Ovary (tissue), 9 donors: ENCODE data around the gene SORCS2. TPM values are rescaled to one million over a fixed set of nuclear protein-coding genes. Genes with fewer than 3 reads are reported as not detected.

Experiments
- DNase-seq, 5 donors: peaks; one replicate each; pipeline ENCODE4 v3.0.0-alpha.2; 2019 to 2020
- H3K27ac ChIP-seq, 2 donors: fragments of 200-600 bp; one replicate each; pipeline versions ENCODE4 v1.5.1 to v1.8.0; 2019 to 2022
- H3K27me3 ChIP-seq: fragments of 200-600 bp; one replicate; pipeline ENCODE4 v1.8.0; 2022
- H3K36me3 ChIP-seq: fragments of 200-600 bp; sonication (generic); one replicate; pipeline ENCODE4 v1.5.1; 2019
- H3K4me1 ChIP-seq: one replicate; pipeline ENCODE4 v1.8.1; 2013; ENCODE audit warnings: mild to moderate bottlenecking, moderate library complexity; ENCODE audit not compliant: insufficient read depth
- H3K4me3 ChIP-seq: fragments of 200-600 bp; sonication (generic); one replicate; pipeline ENCODE4 v1.5.1; 2017
- H3K9me3 ChIP-seq, 2 donors: fragments of 200-600 bp in 1 of 2; sonication (generic) in 1 of 2; one replicate each; pipeline versions ENCODE4 v1.5.1 to v1.8.1; 2013 to 2019; ENCODE audit warnings: mild to moderate bottlenecking in 1 of 2, moderate library complexity in 1 of 2
- EP300 ChIP-seq: sonication (generic); formaldehyde crosslinking; IDR thresholded peaks from one replicate; pipeline ENCODE4 v1.6.1; 2017; ENCODE audit warnings: antibody characterized with exemption
- POLR2A ChIP-seq: fragments of 450-650 bp; IDR thresholded peaks from one replicate; pipeline ENCODE4 v1.6.1; 2017; ENCODE audit warnings: antibody characterized with exemption, mild to moderate bottlenecking, moderate library complexity
- WGBS, 3 donors: extraction: QIAGEN DNeasy Blood & Tissue Kit in 1 of 3; methylation state at CpG; one replicate each; pipeline versions ENCODE4 v1.1.5 to v1.1.7; 2013 to 2017; 5-methylcytosine and 5-hydroxymethylcytosine counted together
- intact Hi-C, 4 donors: fragments of 100-400 bp; cut with DNase I; formaldehyde crosslinking; loops; one replicate each; pipeline versions ENCODE4 v1.11.0 to v1.15.1; 2022 to 2023
- polyA plus RNA-seq, 2 donors: library from polyadenylated mRNA; stranded (reverse); fragments of 200-250 nt in 1 of 2; fragments of 350-450 nt in 1 of 2; fragmentation: Illumina TruSeq in 1 of 2; extraction: RNeasy Lipid Tissue Mini Kit (QIAGEN cat#74804) in 1 of 2; gene quantifications; one replicate each; pipeline ENCODE4 v1.2.3, GENCODE V29; 2013 to 2014
- total RNA-seq, 7 donors: library from RNA; depleted of rRNA in 2 of 7; stranded (reverse); fragments of >200 nt in 2 of 7; fragmentation: NEBNext Ultra II Directional in 3 of 7; extraction: Animal tissue kit (Norgen Biotek cat#: 25700) in 3 of 7; gene quantifications; one replicate each; pipeline versions ENCODE4 v1.1.0 to v1.2.4, GENCODE V29; 2016 to 2023
- TF ChIP-seq, protein P1 (sequence below), 3 donors: fragments of 450-650 bp in 2 of 3; fragments of 200-600 bp in 1 of 3; IDR thresholded peaks; one replicate each; pipeline versions ENCODE4 v1.5.1 to v1.8.0; 2016 to 2022; ENCODE audit warnings: antibody characterized with exemption in 3 of 3, mild to moderate bottlenecking in 1 of 3
- donor health status: DM: no; HTN: no; CAD: no; lungs with moderate emphysema.
- donor health status: DM: no; HTN: no; CAD: no.
- donor health status: Bipolar disorder and iron deficiency.
- donor health status: DM: yes; HTN: yes; CAD: no.
- donor health status: DM: no; HTN: no; CAD: no.
- donor health status: DM: yes; HTN: yes; CAD: no.

The SORCS2 gene
- total and polyA plus RNA-seq, 9 donors: 0.60 to 23.9 (median 7.1) TPM

DNA sequence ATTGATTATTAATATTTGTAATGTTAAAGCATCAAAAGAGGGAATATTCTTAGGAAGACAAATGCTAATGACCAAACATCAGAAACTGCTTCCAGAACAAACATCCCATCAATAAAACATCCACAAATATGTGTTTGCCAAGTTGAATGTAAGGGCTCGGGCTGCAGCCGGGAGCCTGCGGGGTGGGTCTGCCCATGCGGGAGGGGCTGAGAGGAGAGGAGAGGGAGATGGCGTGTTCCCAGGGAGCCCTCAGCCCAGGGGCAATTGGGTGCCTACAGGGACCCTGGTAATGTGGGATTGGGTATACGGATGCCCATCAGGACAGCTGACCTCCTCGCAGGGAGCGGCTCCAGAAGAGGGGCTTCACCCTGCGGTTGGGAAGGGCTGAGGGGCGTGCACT, 280.7 kb downstream of the SORCS2 start:
- no peak for DNase-seq
- TF ChIP-seq POLR2A (no peak), EP300 (no peak)
- TF ChIP-seq, protein P1, sequence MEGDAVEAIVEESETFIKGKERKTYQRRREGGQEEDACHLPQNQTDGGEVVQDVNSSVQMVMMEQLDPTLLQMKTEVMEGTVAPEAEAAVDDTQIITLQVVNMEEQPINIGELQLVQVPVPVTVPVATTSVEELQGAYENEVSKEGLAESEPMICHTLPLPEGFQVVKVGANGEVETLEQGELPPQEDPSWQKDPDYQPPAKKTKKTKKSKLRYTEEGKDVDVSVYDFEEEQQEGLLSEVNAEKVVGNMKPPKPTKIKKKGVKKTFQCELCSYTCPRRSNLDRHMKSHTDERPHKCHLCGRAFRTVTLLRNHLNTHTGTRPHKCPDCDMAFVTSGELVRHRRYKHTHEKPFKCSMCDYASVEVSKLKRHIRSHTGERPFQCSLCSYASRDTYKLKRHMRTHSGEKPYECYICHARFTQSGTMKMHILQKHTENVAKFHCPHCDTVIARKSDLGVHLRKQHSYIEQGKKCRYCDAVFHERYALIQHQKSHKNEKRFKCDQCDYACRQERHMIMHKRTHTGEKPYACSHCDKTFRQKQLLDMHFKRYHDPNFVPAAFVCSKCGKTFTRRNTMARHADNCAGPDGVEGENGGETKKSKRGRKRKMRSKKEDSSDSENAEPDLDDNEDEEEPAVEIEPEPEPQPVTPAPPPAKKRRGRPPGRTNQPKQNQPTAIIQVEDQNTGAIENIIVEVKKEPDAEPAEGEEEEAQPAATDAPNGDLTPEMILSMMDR (IDR thresholded peaks at IDR 0.05): no peak
- intact Hi-C loops: no loop called here
- H3K27ac ChIP-seq: no peak overlapping the region
- no peaks in the 10 kb centered on the region for H3K4me1 ChIP-seq
- no peaks in the 10 kb centered on the region for H3K36me3 ChIP-seq
- 73 to 84% (median 81%) methylated on average over 10 of the region's 10 CpGs for WGBS, 3 donors
- no peaks in the 10 kb centered on the region for H3K27me3 ChIP-seq
- no peak overlapping the region for H3K4me3 ChIP-seq
- no peaks in the 10 kb centered on the region for H3K9me3 ChIP-seq

DNA sequence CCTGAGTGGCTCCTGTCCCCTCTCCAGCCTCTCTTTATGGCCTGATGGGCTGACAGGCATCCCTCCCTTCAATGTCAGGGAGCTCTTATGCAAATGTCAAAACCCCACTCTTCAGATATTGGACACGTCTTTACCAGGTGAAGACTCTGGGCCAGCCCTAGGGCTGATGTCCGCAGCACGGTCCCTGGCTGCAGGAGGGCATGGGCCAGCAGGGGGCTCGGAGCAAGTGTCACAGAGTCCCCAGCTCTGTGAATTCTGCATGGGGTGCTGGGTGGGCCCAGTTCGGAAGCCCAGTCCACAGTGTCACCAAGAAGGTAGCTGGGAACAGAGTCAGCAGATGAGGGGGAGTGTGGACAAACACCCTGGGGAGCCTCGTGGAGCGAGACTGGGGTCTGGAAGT, 282.0 kb downstream of the SORCS2 start:
- 71 to 89% (median 74%) methylated on average over 7 of the region's 7 CpGs for WGBS, 3 donors
- Histone ChIP-seq H3K27me3 (no peaks in the 10 kb centered on the region), H3K9me3 (no peaks in the 10 kb centered on the region), H3K4me1 (no peaks in the 10 kb centered on the region), H3K4me3 (no peak overlapping the region), H3K27ac (no peak overlapping the region), H3K36me3 (no peaks in the 10 kb centered on the region)
- no peak for DNase-seq
- intact Hi-C loops: no loop called here
- TF ChIP-seq, protein P1 (IDR thresholded peaks at IDR 0.05): no peak
- TF ChIP-seq EP300 (no peak), POLR2A (no peak)

DNA sequence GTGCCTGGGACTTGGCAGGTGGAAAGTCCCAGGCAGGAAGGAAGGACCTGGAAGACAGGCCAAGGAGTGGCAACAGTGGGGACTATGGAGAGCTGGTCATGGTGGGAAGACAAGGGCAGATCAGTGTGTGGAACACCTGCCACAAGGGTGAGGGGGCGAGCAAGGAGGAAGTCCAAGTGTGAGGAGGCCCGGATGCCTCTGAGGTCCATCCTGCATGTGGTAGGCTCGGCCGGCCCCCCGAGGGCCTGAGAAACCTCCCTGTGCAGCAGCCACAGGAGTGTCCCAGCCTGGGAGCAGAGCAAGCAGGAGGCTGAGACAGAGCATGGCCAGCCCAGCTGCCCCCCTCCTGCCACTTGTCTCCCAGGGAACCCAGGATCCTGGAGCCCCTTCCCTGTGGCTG, 282.9 kb downstream of the SORCS2 start:
- no peaks in the 10 kb centered on the region for H3K9me3 ChIP-seq
- DNase-seq: no peak
- WGBS, 3 donors: 85 to 92% (median 89%) methylated on average over 5 of the region's 5 CpGs

DNA sequence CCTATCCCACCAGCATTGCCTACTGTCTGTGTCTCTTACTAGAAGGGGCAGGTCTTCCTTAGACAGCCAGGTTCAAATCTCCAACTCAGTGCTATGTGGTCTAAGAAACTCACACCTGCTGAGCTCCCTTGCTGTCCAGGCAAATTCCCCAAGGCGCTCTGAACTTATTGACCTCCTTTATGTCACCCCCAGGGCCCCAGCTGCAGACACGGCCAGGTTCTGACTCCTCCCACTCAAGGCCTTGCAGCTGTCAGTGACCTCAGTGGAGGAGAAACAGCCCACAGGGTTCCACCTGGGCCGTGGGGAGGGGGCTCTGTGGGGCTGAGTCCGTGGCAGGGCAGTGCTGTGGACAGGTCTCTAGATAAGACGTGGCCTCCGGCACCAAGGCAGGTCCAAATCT, 284.5 kb downstream of the SORCS2 start:
- WGBS, 3 donors: 65 to 68% (median 66%) methylated on average over 6 of the region's 6 CpGs
- no peaks in the 10 kb centered on the region for H3K4me1 ChIP-seq
- H3K27ac ChIP-seq: no peak overlapping the region
- intact Hi-C loops: no loop called here
- no peaks in the 10 kb centered on the region for H3K9me3 ChIP-seq
- no peaks in the 10 kb centered on the region for H3K27me3 ChIP-seq
- TF ChIP-seq, protein P1 (IDR thresholded peaks at IDR 0.05): no peak
- TF ChIP-seq EP300 (no peak), POLR2A (no peak)
- no peak overlapping the region for H3K4me3 ChIP-seq
- H3K36me3 ChIP-seq: no peaks in the 10 kb centered on the region
- DNase-seq: no peak

More for the DNA sequence above, 282.9 kb downstream of the SORCS2 start:
- H3K4me3 ChIP-seq: no peak overlapping the region
- TF ChIP-seq, protein P1 (IDR thresholded peaks at IDR 0.05): no peak
- no peak for TF ChIP-seq EP300
- no peak for TF ChIP-seq POLR2A
- intact Hi-C loops: no loop called here
- H3K36me3 ChIP-seq: no peaks in the 10 kb centered on the region
- no peaks in the 10 kb centered on the region for H3K4me1 ChIP-seq
- H3K27me3 ChIP-seq: no peaks in the 10 kb centered on the region
- H3K27ac ChIP-seq: no peak overlapping the region
